ENCODE results near the gene DOCK7. TPM values are rescaled to one million over a fixed set of nuclear protein-coding genes. Genes with fewer than 3 reads are reported as not detected.

Gene DOCK7
- total and polyA plus RNA-seq, 2 of the 8 experiments (the other 6 are each of a cell fraction or from before 2014, with no cell fraction given) = 10.2 to 33.7 TPM

DNA sequence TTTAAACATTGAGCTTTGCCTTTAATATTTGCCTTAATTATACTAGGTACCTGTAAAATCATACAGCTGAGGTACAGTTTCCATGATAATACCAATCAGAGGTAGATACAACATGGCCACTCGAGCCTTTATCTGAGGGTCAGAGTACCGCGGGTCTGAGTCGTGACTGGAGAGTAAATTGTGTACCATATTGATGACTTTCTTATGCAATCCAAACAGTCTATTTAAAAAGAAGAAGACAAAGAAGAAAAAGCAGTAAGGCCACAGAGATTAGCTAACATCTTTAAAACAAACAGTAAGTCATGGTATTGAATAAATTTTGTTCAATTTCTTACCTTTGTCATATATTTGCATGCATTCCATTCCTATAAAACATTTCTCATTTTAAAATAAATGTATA, 159.0 kb downstream of the DOCK7 start (continued):
- TF ChIP-seq SRF (IDR thresholded peaks at IDR 0.05; ENCODE audit: low read depth, low read length) = no peak
- no peak for TF ChIP-seq PHF8 (conservative IDR thresholded peaks at IDR 0.05; ENCODE audit: low read depth, low read length)

Data from H1 (cell line).